ENCODE measurements around the gene TNFRSF4. TPM values are rescaled to one million over a fixed set of nuclear protein-coding genes. Genes with fewer than 3 reads are reported as not detected.

Gene TNFRSF4
- total RNA-seq, 2 experiments from 2014 or later: 27.6 to 28.6 TPM

- Mint-ChIP-seq H3K4me1 (ENCODE audit: low read depth) (peaks cover 4% of the 10 kb centered on the region), H3K9me3 (no peaks in the 10 kb centered on the region), H3K27me3 (peaks cover 9% of the 10 kb centered on the region), H3K36me3 (ENCODE audit: low read depth) (no peaks in the 10 kb centered on the region), H3K4me3 (no peak overlapping the region), H3K27ac (no peak overlapping the region)
- no peak for ATAC-seq (ENCODE audit: poor library complexity)
- POLR2A ChIA-PET: interaction anchor here (1.3 kb wide), 1 partner anchor 13 kb away, joined by 3 read pairs; no protein-coding TSS in a partner anchor
- intact Hi-C loops (cut with DNase I, micrococcal nuclease): no loop called here
- Histone ChIP-seq H3K9me3 (ENCODE audit: control insufficient read depth in 1 of 2, insufficient read depth in 1 of 2, low read length in 2 of 2) (peaks cover 0 to 25% of the 10 kb centered on the region in 2 experiments), H3K27me3 (ENCODE audit: control insufficient read depth in 1 of 2, insufficient read depth in 2 of 2, low read length in 2 of 2) (peaks cover 0 to 5% of the 10 kb centered on the region in 2 experiments), H3K4me3 (ENCODE audit: low read length) (no peak overlapping the region), H3K4me1 (ENCODE audit: insufficient read depth, low read length) (peaks cover 57% of the 10 kb centered on the region), H3K27ac (ENCODE audit: low read depth in 1 of 2, low read length in 2 of 2) (no peak overlapping the region), H3K36me3 (ENCODE audit: insufficient read depth, low read length) (no peaks in the 10 kb centered on the region)
- TF ChIP-seq CTCF (IDR thresholded peaks at IDR 0.05): no peak
- no peak for DNase-seq
- CTCF ChIA-PET: no interaction called here
These were observed 42.8 kb downstream of the TNFRSF4 start for GRCh38 chr1:1171161-1171545.

- ChIA-PET POLR2A (interaction anchor here (0.7 to 1.3 kb wide), 2 partner anchors 13 to 39 kb away, joined by 3 read pairs; no protein-coding TSS in a partner anchor), CTCF (no interaction called here)
- Mint-ChIP-seq H3K27ac (no peak overlapping the region), H3K4me3 (no peak overlapping the region), H3K36me3 (ENCODE audit: low read depth) (no peaks in the 10 kb centered on the region), H3K4me1 (ENCODE audit: low read depth) (peaks cover 4% of the 10 kb centered on the region), H3K27me3 (peaks cover 9% of the 10 kb centered on the region), H3K9me3 (no peaks in the 10 kb centered on the region)
- peaks cover 0 to 5% of the 10 kb centered on the region in 2 experiments for H3K27me3 ChIP-seq (ENCODE audit: control insufficient read depth in 1 of 2, insufficient read depth in 2 of 2, low read length in 2 of 2)
- no peaks in the 10 kb centered on the region for H3K36me3 ChIP-seq (ENCODE audit: insufficient read depth, low read length)
- peaks cover 58% of the 10 kb centered on the region for H3K4me1 ChIP-seq (ENCODE audit: insufficient read depth, low read length)
- DNase-seq (no peak), ATAC-seq (ENCODE audit: poor library complexity) (no peak)
- H3K4me3 ChIP-seq (ENCODE audit: low read length): no peak overlapping the region
- intact Hi-C loops (cut with DNase I, micrococcal nuclease): no loop called here
- TF ChIP-seq CTCF (IDR thresholded peaks at IDR 0.05): no peak
- peaks cover 0 to 18% of the 10 kb centered on the region in 2 experiments for H3K9me3 ChIP-seq (ENCODE audit: control insufficient read depth in 1 of 2, insufficient read depth in 1 of 2, low read length in 2 of 2)
- H3K27ac ChIP-seq (ENCODE audit: low read depth in 1 of 2, low read length in 2 of 2): no peak overlapping the region
These were observed 43.5 kb downstream of the TNFRSF4 start for GRCh38 chr1:1170215-1171091.

DNA sequence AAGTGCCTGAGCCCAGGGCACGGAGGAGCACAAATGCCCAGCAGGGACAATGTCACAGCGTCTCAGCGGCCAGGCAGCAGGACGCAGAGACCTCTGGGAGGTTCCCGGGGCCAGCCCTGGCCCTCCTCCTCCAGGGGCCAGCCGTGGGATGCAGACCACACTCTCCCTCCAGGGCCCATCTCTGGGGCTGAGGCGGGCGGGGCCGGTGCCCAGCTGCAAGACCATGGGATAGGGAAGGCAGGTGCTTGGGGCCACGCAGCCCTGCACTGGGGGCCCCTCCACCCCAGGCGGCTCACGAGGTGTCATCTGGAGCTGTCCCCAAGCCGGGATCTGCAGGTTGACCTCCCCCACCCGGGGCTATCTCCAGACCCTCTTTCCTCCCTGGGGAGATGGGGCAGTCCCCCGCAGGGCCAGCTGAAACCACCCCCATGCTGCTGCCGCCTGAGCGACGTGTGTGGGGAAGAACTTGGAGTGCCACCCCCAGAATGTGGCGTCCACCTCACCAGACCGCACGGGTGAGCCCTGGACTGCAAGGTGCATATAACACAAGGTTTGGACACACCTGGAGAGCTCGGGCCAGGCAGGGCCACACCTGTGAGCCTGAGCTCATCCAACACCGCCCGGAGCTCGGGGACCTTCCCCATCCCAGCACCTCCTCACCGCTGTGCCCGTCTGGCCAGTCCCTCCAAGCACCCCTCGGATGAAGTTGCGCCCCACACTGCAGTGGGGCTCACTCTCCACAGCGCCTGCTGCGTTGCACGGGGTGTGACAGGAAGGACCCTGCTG lies 44.3 kb downstream of the TNFRSF4 start:
- H3K27ac Mint-ChIP-seq: no peak overlapping the region

More for the DNA sequence above, 44.3 kb downstream of the TNFRSF4 start:
- intact Hi-C loops (cut with DNase I, micrococcal nuclease): no loop called here
- CTCF ChIA-PET: no interaction called here
- Histone ChIP-seq H3K27me3 (ENCODE audit: control insufficient read depth in 1 of 2, insufficient read depth in 2 of 2, low read length in 2 of 2) (peaks cover 0 to 5% of the 10 kb centered on the region in 2 experiments), H3K4me3 (ENCODE audit: low read length) (no peak overlapping the region), H3K4me1 (ENCODE audit: insufficient read depth, low read length) (peaks cover 51% of the 10 kb centered on the region), H3K36me3 (ENCODE audit: insufficient read depth, low read length) (no peaks in the 10 kb centered on the region), H3K27ac (ENCODE audit: low read depth in 1 of 2, low read length in 2 of 2) (no peak overlapping the region), H3K9me3 (ENCODE audit: control insufficient read depth in 1 of 2, insufficient read depth in 1 of 2, low read length in 2 of 2) (peaks cover 0 to 14% of the 10 kb centered on the region in 2 experiments)
- Mint-ChIP-seq H3K4me1 (ENCODE audit: low read depth) (peaks cover 4% of the 10 kb centered on the region), H3K9me3 (no peaks in the 10 kb centered on the region), H3K4me3 (no peak overlapping the region), H3K27me3 (peaks cover 9% of the 10 kb centered on the region), H3K36me3 (ENCODE audit: low read depth) (no peaks in the 10 kb centered on the region)
- ATAC-seq (ENCODE audit: poor library complexity) (no peak), DNase-seq (no peak)
- POLR2A ChIA-PET: interaction anchor here (0.7 to 0.9 kb wide), 2 partner anchors 11 to 40 kb away, joined by 3 to 4 read pairs; no protein-coding TSS in a partner anchor
- no peak for TF ChIP-seq CTCF (IDR thresholded peaks at IDR 0.05)

Data from CD4-positive, alpha-beta T cell (primary cell).